HT-29 (cell line): ENCODE results near the gene SPINDOC. TPM values are rescaled to one million over a fixed set of nuclear protein-coding genes. Genes with fewer than 3 reads are reported as not detected.

Source experiments
- DNase-seq: peaks from one replicate; pipeline ENCODE4 v3.0.0-alpha.2; 2015; ENCODE audit warnings: low spot score
- total RNA-seq: library from RNA; depleted of rRNA; stranded (reverse); fragments of >200 nt; shearing (Covaris generic); gene quantifications from 2 replicates; pipeline ENCODE4 v1.2.3, GENCODE V29; 2014

Gene SPINDOC
- total RNA-seq, 1 experiment from 2014 or later = 37.6 TPM

DNA sequence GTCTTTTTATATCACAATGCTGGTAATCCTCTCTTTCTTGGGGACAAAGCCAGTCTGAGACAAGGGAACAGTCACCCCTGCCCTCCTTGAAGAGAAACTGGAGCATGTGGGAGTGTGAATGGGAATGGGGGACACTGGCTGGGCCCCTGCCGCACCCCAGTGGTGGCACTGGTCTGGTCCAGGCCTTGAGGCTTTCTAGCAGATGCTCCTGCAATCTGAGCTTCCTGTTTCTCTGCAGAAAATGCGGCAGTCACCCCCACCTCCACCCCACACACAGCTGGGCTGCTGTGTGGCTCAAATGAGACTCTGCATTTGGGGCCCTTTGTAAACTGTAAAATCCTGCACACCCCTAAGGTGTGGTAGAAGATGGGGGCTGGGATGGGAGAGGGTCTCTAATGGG, 19.1 kb downstream of the SPINDOC start:
- DNase-seq = no peak

- no peak for DNase-seq
Measured at GRCh38 chr11:63833048-63833447, 19.8 kb downstream of the SPINDOC start.

GRCh38 chr11:63834535-63835157, 21.4 kb downstream of the SPINDOC start:
- no peak for DNase-seq

DNA sequence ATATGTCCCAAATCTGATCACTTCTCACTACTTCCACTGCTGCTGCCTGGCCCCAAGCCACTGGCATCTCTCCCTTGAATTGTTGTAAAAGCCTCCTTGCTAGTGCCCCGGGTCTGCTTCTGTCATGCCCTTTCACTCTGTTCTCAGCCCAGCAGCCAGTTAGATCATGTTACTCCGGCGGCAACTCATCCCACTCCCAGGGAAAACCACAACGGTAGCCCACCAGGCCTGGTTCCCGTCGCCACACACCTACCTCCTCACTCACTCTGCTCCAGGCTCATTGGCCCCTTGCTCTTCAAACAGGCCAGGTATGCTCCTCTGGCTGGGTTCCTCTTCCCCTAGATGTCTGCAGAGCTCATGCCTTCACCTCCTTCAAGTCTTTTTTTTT, 21.9 kb downstream of the SPINDOC start:
- DNase-seq = no peak

DNA sequence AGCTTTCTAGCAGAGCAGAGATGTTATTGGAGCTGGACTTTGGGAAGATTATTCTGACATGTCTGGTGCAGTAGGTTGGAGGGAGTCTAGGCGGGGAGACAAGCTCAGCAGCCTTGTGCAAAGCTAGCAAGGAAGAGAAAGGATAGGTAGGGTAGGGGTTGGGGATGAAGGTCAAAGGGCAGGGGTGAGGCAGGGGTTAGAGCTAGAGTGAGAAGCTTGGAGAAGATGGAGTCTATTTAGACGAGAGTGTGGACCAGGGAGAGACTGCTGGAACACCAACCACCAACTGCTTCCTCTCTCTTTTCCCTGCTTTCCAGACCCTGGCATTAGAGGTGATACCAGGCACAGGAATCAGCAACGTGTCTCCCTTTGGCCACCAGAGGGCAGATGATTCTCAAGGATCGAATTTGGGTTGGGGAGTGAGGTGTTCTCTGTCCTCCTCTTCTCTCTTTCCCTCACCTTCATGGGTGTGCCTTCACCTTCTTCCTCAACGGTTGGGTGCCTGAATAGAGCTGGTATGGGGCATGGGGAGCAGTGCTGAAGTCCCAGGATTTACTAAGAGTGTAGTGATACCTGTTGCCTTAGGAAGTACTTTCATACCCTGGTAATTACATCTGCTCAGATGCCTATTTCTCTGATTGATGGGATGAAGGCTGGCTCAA, 23.9 kb downstream of the SPINDOC start:
- peak; percentile 97 for DNase-seq

- no peak for DNase-seq
Measured at GRCh38 chr11:63837739-63838138, 24.5 kb downstream of the SPINDOC start.

DNA sequence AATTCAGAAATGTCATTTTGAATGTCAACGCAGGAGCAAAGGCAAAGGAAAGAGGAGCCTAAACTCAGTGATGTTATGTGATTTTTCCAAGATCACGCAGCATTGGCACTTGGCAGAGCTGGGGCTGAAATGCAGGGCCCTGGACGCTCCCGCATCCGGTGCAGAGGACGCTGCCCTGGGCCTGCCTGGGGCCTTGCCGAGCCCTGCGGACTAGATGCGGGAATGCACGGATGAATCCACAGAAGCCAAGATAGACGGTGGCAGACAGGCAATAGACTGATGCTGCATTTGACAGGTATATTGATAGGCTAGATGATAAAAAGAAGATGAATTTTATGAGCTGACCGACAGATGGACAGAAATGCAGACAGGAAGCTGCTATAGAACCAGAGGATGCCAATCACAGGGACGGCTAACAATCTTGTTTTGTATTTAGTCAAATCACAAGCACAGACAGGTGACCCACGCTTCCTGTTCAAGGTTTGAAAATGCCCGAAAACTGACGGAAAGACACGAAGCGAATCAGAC, 25.0 kb downstream of the SPINDOC start:
- no peak for DNase-seq

DNA sequence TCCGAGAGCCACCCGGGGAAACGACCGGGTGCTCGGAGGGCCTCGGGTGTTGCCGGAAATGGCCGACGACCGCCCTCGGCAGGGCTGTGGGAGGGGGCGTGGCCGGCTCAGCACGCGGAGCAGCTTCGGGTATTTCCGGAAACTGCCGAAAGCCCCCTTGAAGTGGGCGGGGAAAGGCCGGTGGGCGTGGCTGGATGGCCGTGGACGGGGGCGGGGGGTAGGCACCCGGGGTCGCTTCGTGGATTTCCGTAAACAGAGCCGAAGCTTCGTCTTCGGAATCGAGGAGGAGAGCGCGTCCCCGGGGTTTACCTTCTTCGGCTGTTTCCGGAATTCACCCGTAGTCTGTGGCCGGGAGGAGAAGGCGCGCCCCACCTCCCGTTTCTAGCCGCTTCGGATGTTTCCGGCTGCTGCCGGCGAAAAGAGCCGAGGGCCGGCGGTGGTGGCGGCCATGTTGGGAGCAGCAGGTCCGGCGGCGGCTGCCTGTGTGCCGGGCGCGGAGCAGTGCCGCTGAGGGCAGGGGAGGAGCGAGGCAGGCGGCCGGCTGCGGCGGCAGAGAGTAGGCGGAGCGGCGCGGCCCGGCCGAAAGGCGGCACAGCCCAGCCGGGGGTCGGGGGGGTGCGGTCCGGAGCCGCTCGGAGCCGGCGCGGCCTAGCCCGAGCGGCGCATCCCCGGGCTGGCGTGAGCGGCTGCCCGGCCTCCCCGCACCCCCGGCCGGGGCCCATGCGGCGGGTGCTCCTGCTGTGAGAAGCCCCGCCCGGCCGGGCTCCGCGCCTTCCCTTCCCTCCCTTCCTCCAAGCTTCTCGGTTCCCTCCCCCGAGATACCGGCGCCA, 25.6 kb downstream of the SPINDOC start, which contains the start of gene MARK2:
Gene MARK2 (plus strand): TSS at position 433 of the 830 bp plus-strand sequence. CDS start 397 bp downstream, at position 830.
- peak; percentile 98 for DNase-seq

GRCh38 chr11:63839508-63840355, 26.5 kb downstream of the SPINDOC start:
- peak; percentile 58 for DNase-seq

DNA sequence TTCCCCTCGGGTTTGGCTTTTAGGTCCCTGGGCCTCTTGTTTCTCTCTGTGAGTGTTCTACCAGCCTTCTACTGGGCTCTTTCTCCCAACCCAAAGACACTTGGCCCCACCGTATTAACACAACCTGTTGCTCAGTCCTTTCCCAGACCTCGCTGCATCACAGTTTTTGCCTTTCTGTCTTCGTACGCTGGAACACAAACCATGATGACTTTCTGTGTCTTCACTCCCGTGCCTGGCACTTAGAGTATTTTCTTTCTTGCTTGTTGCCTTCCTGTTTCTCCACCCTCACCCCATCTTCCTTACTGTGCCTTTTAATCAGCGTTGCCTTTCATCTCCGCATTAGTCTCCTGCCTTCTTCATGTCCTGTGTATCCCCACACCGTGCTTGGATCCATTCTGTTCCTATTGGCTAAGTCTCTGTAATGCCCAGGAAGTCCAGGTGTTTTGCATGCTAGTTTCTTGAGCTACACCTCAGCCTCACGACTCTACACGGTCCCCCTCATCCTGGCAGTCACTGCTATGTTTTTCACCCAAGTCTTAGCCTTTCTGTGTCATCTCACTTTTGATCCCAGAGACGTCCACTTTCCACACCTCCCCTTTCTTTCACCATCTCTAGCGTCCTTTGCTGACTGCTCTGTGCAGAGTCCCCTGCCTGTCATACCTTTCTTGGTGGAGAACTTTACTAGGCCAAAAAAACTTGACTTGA, 27.3 kb downstream of the SPINDOC start:
- peak; percentile 36 for DNase-seq

GRCh38 chr11:63841554-63841953, 28.3 kb downstream of the SPINDOC start:
- DNase-seq = peak; percentile 25

DNA sequence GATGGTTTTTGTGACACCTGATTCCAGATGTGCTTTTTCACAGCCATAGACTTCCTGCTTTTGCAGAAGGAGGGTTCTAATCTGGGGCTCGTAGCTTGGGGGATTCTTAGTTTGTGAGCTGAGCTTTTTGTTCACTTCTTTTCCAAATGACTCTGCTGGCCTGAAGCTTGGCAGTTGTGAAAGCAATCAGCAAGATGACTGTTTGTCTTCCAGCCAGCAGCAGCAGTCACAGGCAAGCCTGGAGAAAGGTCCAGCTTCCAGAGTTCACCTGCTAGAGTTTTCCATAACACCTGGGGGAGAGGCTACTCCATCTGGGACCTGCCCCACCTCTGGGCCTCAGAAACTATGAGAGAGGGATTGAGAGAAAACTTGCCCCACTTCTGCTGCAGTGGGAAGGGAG, 29.8 kb downstream of the SPINDOC start:
- DNase-seq = no peak

GRCh38 chr11:63844836-63845235, 31.6 kb downstream of the SPINDOC start:
- no peak for DNase-seq

GRCh38 chr11:63845303-63845702, 32.0 kb downstream of the SPINDOC start:
- DNase-seq = peak; percentile 37

DNA sequence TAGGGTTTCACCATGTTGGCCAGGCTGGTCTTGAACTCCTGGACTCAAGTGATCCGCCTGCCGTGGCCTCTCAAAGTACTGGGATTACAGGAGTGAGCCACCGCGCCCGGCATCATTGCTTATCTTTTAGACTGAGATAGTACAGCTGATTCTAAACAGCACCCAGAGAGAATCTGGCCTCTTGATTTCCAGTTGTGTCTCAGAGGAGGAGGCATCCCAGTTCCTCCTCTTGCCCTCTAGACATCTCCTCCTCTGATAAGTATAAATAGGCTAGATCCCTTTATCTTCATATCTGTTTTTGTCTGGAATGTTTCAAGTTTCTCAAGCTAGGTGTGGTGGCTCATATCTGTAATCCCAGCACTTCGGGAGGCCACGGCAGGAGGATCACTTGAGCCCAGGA, 32.7 kb downstream of the SPINDOC start:
- DNase-seq = no peak

DNA sequence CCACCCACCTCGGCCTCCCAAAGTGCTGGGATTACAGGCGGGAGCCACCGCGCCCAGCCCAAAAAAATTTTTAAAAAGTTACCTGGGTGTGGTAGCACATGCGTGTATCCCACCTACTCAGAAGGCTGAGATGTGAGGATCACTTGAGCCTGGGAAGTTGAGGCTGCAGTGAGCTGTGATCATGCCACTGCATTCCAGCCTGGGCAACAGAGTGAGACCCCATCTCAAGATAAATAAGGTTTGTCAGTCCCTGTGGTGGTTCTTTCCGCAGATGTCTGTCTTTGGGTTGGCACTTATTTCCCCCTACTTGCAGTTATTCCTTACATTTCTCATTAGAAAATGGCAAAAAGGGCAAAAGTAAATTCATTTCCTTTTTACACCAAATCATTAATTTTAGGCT, 33.6 kb downstream of the SPINDOC start:
- no peak for DNase-seq

DNA sequence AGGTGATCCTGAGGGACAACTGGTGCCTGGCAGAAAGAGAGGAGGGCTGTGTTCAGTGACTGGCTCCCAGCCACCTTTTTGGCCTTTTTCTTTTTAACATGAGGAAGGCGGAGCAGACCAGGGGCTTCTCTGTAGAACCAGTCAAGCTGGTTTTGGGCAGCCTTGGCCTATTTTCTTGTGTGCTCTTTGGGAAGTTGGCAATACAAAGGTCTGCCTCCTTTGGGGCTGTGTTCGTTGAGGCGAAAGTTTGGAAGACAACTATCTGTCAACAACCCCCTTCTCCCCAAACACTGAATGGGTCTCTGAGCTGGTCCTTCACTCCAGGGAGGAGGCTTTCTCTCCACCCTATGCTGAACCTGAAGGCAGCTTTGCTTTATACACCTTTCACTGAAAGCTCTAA, 34.1 kb downstream of the SPINDOC start:
- peak; percentile 89 for DNase-seq

DNA sequence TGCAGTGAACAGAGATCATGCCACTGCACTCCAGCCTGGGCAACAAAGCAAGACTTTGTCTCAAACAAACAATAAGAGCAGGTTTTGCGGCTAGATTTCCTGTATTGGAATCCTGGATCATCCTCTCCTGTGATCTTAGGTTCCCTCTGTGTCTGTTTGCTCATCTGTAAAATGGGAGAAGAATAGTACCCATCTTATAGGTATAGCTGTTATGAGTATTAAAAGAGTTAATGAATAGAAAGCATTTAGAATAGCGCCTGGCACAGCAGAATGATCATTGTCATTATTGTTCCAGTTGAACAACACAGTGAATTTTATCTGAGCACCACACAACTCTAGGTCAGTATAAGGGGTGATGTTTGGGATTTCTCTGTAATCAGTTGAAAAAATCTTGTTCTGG, 36.4 kb downstream of the SPINDOC start:
- DNase-seq = no peak

- DNase-seq = no peak
Measured at GRCh38 chr11:63850920-63851319, 37.7 kb downstream of the SPINDOC start.

DNA sequence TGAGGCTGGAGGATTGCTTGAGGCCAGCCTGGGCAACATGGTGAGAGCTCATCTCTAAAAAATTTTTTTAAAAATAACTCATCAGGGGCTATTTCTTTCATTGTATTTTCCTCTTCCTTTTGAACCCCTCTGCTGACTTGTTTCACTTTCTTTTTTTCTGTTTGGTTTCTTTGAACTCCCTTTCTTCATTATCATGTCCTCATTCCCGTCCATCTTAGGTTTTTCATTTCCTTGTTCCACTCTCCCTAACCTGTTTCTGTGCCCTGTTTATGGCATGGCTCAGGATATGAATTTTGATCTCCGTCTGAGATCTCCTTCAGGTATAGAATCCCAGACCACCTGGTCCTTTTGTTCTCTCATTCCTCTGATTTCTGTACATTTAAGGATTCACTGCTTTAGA, 38.1 kb downstream of the SPINDOC start:
- DNase-seq = no peak

GRCh38 chr11:63853476-63853875, 40.2 kb downstream of the SPINDOC start:
- no peak for DNase-seq
